Activated T-helper 17 cell treated with anti-CD3 and anti-CD28 coated beads, Interleukin-2, amount 50 U/mL, for 72 hours (primary cell): ENCODE measurements around the gene SLC35F3. TPM values are rescaled to one million over a fixed set of nuclear protein-coding genes. Genes with fewer than 3 reads are reported as not detected.
A peak's percentile ranks its signal among the peaks of the same experiment; 100 is the strongest.
"Not testable (repeated sequence)": the region's sequence is repeated elsewhere in the genome, so short reads cannot be mapped to it uniquely, and the experiment has no call there.

ENCODE experiments used
- ATAC-seq: fragments of 150-1000 bp; cut with Tn5 transposase; replicated peaks from 2 replicates; pipeline ENCODE4 v1.10.0; 2021; ENCODE audit warnings: mild to moderate bottlenecking, moderate library complexity
- H3K27ac Mint-ChIP-seq: one replicate; pipeline ENCODE4 v1.8.0; 2022; ENCODE audit warnings: mixed read lengths
- H3K27me3 Mint-ChIP-seq: one replicate; pipeline ENCODE4 v1.8.0; 2022; ENCODE audit warnings: mixed read lengths
- H3K36me3 Mint-ChIP-seq: one replicate; pipeline ENCODE4 v1.8.0; 2022; ENCODE audit warnings: low read depth, mild to moderate bottlenecking, mixed read lengths
- H3K4me1 Mint-ChIP-seq: one replicate; pipeline ENCODE4 v1.8.0; 2022; ENCODE audit warnings: mixed read lengths
- H3K4me3 Mint-ChIP-seq: one replicate; pipeline ENCODE4 v1.8.0; 2022; ENCODE audit warnings: mild to moderate bottlenecking, mixed read lengths
- H3K9me3 Mint-ChIP-seq: one replicate; pipeline ENCODE4 v1.8.0; 2022; ENCODE audit warnings: mixed read lengths
- total RNA-seq, 2 donors: library from RNA; stranded (reverse); gene quantifications; one replicate each; pipeline ENCODE4 v1.2.3, GENCODE V29; 2022

The SLC35F3 gene
- total RNA-seq, 2 donors from 2014 or later, result 0.13 to 1.5 TPM

DNA sequence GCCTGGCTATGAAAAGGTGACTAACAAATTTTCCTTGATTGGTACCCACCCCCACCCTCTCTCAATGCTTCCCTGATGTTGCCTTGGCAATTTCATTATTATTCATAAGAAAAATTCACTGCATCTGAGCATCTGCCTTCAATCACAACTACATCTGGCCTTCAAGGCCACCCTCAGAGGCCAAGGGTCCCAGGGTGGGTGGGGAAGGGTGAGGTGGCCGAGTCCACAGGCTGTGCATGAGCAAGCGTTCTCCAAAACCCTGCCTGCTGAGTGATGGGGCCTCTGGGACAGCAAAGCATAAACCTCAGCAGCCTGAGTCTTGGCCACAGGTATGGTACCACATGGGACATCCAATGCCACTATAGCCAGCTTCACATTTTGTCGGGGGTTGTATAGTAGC is 198.7 kb downstream of the SLC35F3 start:
- ATAC-seq, result no peak
- Mint-ChIP-seq H3K36me3 (no peaks in the 10 kb centered on the region), H3K27me3 (peaks cover 37% of the 10 kb centered on the region), H3K9me3 (no peaks in the 10 kb centered on the region), H3K27ac (no peak overlapping the region), H3K4me3 (no peak overlapping the region), H3K4me1 (no peaks in the 10 kb centered on the region)

DNA sequence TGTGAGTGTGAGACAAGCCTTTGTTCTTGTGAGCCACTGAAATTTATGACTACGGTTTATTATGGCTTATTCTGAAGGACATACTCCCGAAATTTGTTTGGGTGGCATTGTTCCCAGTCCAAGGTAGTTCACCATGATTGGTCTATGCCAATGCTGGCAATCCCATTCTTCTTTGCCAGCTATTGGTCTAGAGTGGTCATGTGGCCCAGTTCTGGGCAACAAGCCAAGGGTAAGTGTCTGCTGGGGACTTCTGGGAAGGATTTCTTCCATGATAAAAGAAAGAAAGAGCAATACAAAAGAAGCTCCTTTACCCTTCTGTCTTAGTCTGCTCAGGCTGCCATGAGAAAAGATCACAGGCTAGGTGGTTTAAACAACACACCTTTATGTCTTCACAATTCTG is 201.6 kb downstream of the SLC35F3 start:
- H3K9me3 Mint-ChIP-seq, result no peaks in the 10 kb centered on the region
- no peak overlapping the region for H3K4me3 Mint-ChIP-seq
- H3K27me3 Mint-ChIP-seq, result peaks cover 39% of the 10 kb centered on the region
- H3K36me3 Mint-ChIP-seq, result no peaks in the 10 kb centered on the region
- ATAC-seq, result no peak
- no peak overlapping the region for H3K27ac Mint-ChIP-seq
- H3K4me1 Mint-ChIP-seq, result no peaks in the 10 kb centered on the region

DNA sequence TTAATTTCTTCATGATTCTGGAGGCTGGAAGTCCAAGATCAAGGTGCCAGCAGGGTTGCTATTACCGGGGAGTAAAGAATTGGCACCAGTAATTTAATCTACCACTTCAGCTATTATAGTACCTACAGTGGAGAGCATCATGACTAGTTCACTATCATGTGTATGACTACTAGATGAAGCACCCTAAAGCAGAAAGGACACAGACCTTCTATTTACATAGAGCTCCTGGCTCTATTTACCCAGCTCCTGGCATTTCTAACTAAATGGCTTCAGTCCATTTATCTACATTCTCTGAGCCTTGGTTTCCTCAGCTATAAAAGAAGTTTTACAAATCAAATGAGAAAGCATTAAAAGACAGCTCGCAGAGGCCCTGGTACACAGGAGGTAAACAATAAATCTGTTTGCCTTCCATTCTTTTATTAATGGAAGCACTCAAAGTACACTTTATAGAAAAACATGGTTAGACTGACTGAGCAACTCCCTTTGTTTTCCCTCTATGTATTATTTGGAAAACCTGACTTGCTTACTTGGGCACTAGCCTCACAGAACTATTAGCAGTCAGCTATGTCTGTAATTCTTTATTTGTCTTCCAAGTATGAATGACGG is 203.0 kb downstream of the SLC35F3 start:
- peaks cover 28% of the 10 kb centered on the region for H3K27me3 Mint-ChIP-seq
- no peak overlapping the region for H3K27ac Mint-ChIP-seq
- no peaks in the 10 kb centered on the region for H3K4me1 Mint-ChIP-seq
- no peaks in the 10 kb centered on the region for H3K9me3 Mint-ChIP-seq
- no peak for ATAC-seq
- H3K4me3 Mint-ChIP-seq, result no peak overlapping the region
- H3K36me3 Mint-ChIP-seq, result no peaks in the 10 kb centered on the region

DNA sequence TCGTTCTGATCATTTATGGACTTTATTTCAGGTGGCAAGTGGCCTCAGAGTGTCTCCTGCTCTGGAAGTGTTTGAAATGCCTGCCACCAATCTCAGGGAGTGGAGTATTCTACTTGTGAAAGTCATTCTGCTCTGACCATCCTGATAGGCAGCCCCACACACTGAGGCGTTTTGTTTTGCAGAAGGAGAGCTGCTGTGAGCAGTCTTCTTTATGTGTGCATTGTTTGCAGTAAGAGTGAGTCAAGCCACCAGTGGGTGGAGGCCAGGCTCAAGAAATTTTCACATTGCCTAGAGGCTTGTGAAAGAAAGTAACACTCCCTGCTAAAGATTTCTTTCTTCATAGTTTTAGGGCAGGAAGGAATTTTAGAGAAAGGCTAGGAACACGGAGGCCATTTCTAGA is 204.4 kb downstream of the SLC35F3 start:
- Mint-ChIP-seq H3K36me3 (no peaks in the 10 kb centered on the region), H3K4me1 (no peaks in the 10 kb centered on the region), H3K4me3 (no peak overlapping the region), H3K9me3 (no peaks in the 10 kb centered on the region), H3K27ac (no peak overlapping the region), H3K27me3 (peaks cover 23% of the 10 kb centered on the region)
- ATAC-seq, result no peak

DNA sequence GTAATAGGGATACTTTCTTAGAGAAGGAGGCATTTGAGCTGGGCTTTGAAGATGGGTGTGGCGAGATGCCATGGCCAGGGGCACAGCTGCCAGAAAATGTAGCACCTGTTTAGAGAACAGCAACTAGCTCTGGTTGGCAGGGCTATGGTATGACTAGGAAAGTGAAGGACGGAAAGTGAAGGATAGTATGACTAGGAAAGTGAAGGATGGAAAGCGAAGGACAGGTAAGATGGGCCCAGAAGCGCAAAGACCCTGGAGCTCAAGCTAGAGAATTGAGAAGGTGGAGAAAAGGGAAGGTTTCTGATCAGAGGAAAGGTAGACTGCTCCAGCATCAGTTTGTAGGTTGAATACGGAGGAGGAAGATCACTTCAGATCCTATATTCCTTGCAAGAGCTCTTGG is 205.4 kb downstream of the SLC35F3 start:
- no peaks in the 10 kb centered on the region for H3K9me3 Mint-ChIP-seq
- H3K4me3 Mint-ChIP-seq, result no peak overlapping the region
- peaks cover 30% of the 10 kb centered on the region for H3K27me3 Mint-ChIP-seq
- peaks cover 3% of the 10 kb centered on the region for H3K4me1 Mint-ChIP-seq
- H3K36me3 Mint-ChIP-seq, result no peaks in the 10 kb centered on the region
- no peak overlapping the region for H3K27ac Mint-ChIP-seq
- ATAC-seq, result no peak

DNA sequence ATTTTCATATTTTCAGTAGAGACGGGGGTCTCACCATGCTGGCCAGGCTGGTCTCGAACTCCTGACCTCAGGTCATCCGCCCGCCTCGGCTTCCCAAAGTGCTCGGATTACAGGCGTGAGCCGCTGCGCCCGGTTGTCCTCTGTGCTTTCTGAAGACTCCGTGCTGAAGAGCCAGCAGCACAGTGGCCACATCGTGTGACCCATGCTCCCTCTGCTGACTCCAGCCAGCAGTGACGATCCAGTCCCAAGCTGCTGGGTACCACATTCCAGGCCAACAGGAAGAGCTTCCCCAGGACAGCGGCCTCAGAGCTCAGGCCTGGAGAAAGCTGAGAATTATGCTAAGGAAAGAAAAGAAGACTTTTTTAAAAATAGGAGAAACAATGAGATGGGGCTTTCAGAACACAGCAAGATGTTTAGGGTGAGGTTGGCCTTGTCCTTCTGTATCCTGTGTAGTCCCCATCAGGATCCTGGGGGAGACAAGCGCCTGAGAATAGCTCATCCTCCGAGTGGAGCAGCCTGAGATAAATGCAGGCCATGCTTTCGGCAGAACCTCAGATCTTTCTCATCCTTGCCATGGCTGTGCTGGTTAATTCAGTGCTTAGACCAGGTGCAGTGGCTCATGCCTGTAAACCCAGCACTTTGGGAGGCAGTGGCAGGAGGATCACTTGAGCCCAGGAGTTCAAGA is 207.1 kb downstream of the SLC35F3 start:
- Mint-ChIP-seq H3K27ac (no peak overlapping the region), H3K36me3 (no peaks in the 10 kb centered on the region)
- no peak for ATAC-seq

DNA sequence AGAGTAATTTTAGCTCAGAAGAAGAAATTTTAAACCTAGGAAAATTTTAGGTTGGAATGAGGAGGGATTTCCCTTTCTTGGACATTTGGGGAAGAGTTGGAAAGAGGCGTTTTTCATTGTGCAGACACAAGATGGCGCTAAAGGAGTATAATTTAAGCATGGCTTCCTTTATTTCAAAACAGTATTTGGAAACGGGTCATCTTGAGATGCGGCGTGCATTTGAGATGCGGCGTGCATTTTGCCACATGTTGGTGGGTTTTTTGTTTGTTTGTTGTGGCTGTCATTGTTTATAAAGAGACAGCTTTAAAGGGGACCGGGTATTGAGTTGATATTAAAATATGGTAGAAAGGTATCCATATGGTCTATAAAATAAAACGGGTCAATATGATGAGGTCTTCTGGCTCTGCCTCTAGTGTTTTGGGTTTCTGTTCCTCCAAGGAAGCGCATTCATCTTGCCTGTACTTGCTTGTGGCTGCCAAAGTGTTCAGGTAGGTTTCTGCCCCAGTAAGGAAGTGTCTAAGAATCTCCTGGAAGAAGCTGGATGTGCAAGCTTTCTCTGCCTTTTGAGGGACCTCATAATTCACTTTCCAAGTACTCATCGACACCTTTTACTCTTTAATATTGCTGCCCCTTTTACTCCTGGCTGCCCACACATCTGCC is 210.3 kb downstream of the SLC35F3 start:
- H3K27ac Mint-ChIP-seq, result no peak overlapping the region
- H3K4me1 Mint-ChIP-seq, result peaks cover 7% of the 10 kb centered on the region
- no peaks in the 10 kb centered on the region for H3K36me3 Mint-ChIP-seq
- peak overlapping the region; percentile 43 for H3K4me3 Mint-ChIP-seq
- peaks cover 29% of the 10 kb centered on the region for H3K27me3 Mint-ChIP-seq
- no peak for ATAC-seq
- no peaks in the 10 kb centered on the region for H3K9me3 Mint-ChIP-seq

More for the DNA sequence above, 207.1 kb downstream of the SLC35F3 start:
- peaks cover 7% of the 10 kb centered on the region for H3K4me1 Mint-ChIP-seq
- H3K4me3 Mint-ChIP-seq, result no peak overlapping the region
- peaks cover 39% of the 10 kb centered on the region for H3K27me3 Mint-ChIP-seq
- no peaks in the 10 kb centered on the region for H3K9me3 Mint-ChIP-seq

DNA sequence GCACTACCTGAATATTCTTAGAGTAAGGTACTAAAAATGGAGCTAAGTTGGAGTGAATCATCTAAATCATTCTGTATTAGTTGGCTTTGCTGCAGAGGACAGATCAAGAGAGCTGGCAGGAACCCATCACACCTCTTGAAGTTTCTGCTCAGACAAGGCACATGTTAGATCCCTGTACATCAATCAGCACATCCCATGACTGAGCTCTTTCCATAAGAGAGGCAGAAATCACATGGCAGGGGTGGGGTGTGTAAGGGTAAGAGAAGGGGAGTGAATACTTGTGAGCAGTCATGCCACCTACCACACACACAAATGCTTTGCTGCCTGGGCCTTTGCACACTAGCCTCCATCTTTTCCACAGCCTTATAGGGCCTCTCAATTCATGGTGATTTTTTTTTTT is 214.4 kb downstream of the SLC35F3 start:
- Mint-ChIP-seq H3K4me1 (peaks cover 7% of the 10 kb centered on the region), H3K36me3 (no peaks in the 10 kb centered on the region), H3K9me3 (no peaks in the 10 kb centered on the region), H3K4me3 (no peak overlapping the region), H3K27ac (no peak overlapping the region), H3K27me3 (peaks cover 23% of the 10 kb centered on the region)
- no peak for ATAC-seq

DNA sequence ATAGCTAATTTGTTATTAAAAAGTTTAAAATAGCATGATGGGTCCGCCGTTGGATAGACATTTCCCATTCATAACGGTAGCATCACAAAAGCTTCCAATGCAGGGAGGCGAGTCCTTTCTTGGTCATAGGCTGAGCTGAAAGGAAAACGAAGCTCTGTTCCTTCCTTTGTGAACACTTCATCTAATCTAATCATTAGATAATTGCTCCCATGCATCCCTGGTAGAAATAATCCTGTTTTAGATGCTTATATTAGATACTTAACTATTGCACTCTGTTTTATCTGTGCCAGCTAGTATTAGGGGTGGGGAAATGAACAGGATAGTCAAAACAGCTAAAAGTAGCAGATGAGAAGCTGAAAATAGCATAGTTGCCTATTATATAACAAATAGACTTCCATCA is 215.0 kb downstream of the SLC35F3 start:
- H3K27me3 Mint-ChIP-seq, result peaks cover 20% of the 10 kb centered on the region
- no peak for ATAC-seq
- H3K4me1 Mint-ChIP-seq, result peaks cover 7% of the 10 kb centered on the region
- no peak overlapping the region for H3K27ac Mint-ChIP-seq
- H3K36me3 Mint-ChIP-seq, result no peaks in the 10 kb centered on the region
- H3K4me3 Mint-ChIP-seq, result no peak overlapping the region
- no peaks in the 10 kb centered on the region for H3K9me3 Mint-ChIP-seq

DNA sequence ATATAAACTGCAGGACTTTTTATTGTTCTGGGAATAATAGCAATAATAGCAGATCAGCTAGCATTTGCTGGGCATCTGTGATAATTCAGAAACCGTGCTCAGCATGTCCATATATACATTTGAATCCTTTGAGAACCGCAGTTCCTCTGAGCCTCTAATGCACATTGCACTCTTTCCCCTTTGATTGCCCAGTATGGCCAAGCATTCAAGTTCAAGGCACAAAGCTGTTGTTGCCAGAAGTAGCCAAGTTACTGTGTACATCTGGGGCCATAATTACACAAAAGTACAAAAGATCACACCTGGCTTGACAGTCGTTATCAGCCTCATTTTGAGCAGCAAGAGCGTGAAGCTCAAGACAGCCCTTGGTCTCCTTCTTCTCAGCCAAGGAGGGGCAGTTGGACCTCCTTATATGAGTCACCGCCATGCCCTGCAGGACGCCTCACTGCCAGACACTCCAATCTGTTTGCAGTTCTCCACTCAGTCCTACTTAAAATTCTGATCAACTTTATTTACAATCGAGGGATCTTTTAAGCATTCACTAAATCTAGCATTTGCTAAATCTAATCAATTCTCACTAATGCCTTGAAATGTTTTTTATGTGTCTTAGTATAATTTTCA is 216.0 kb downstream of the SLC35F3 start:
- Mint-ChIP-seq H3K36me3 (no peaks in the 10 kb centered on the region), H3K4me3 (no peak overlapping the region), H3K27ac (no peak overlapping the region), H3K27me3 (peaks cover 16% of the 10 kb centered on the region), H3K4me1 (no peaks in the 10 kb centered on the region), H3K9me3 (no peaks in the 10 kb centered on the region)
- ATAC-seq, result no peak

DNA sequence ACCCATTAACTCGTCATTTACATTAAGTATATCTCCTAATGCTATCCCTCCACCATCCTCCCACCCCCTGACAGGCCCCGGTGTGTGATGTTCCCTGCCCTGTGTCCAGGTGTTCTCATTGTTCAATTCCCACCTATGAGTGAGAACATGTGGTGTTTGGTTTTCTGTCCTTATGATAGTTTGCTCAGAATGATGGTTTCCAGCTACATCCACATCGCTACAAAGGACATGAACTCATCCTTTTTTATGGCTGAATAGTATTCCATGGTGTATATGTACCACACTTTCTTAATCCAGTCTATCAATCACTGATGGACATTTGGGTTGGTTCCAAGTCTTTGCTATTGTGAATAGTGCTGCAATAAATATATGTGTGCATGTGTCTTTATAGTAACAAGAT is 217.2 kb downstream of the SLC35F3 start:
- H3K4me3 Mint-ChIP-seq, H3K4me1 Mint-ChIP-seq, ATAC-seq, H3K36me3 Mint-ChIP-seq, H3K27ac Mint-ChIP-seq, H3K9me3 Mint-ChIP-seq: not testable (repeated sequence)
- peaks cover 21% of the 10 kb centered on the region for H3K27me3 Mint-ChIP-seq

DNA sequence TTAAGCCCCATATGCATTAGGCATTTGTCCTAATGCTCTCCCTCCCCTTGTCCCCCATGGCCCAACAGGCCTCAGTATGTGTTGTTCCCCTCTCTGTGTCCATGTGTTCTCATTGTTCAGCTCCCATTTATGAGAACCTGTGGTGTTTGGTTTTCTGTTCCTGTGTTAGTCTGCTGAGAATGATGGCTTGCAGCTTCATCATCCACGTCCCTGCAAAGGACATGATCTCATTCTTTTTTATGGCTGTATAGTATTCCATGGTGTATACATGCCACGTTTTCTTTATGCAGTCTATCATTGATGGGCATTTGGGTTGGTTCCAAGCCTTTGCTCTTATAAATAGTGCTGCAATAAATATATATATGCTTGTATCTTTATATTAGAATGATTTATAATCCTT is 218.1 kb downstream of the SLC35F3 start:
- not testable (repeated sequence) for H3K9me3 Mint-ChIP-seq, H3K4me1 Mint-ChIP-seq, H3K27ac Mint-ChIP-seq, ATAC-seq, H3K36me3 Mint-ChIP-seq, H3K4me3 Mint-ChIP-seq
- peaks cover 22% of the 10 kb centered on the region for H3K27me3 Mint-ChIP-seq

DNA sequence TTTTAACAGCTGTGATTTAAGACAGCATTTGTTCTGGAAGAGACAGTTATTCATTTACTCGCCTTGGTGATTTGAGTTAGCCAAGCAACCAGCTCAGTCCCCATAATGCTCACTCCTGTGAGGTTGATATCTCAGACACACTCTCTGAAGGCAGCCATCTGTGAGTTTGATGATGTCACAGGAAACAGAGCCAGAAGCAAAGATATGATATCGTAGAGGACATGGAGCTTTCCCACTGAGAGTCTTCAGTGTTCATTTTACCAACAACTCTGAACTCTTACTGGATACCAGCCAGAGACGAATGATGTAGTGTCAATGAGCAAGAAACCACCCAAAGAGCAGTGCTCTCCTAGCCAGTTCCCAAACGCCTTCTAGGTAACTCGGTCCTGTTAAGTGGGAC is 219.4 kb downstream of the SLC35F3 start:
- H3K4me1 Mint-ChIP-seq, result no peaks in the 10 kb centered on the region
- H3K36me3 Mint-ChIP-seq, result no peaks in the 10 kb centered on the region

DNA sequence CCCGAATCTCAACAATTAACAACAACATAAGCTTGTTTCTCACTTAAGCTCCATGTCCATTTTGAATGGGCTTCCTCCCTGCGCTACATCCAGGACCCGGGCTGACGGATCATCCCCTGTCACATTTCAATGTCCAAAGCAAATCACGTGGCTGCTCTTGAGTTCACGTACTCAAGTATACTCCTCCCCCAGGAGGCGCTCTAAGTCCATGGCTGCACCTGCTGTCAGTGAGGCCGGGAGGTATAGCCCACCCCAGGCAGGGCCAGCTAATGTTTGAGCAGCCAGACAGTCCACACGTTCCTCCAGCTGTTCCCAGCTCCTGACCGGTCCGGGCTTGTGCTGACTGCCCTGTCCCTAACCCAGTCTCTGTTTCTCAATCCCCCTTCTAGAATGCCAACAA is 220.8 kb downstream of the SLC35F3 start:
- Mint-ChIP-seq H3K4me3 (no peak overlapping the region), H3K4me1 (no peaks in the 10 kb centered on the region), H3K27me3 (peaks cover 26% of the 10 kb centered on the region), H3K27ac (no peak overlapping the region), H3K36me3 (no peaks in the 10 kb centered on the region), H3K9me3 (no peaks in the 10 kb centered on the region)
- peak; percentile 31 for ATAC-seq

More for the DNA sequence above, 219.4 kb downstream of the SLC35F3 start:
- H3K9me3 Mint-ChIP-seq, result no peaks in the 10 kb centered on the region
- ATAC-seq, result no peak
- no peak overlapping the region for H3K27ac Mint-ChIP-seq
- peaks cover 22% of the 10 kb centered on the region for H3K27me3 Mint-ChIP-seq
- H3K4me3 Mint-ChIP-seq, result no peak overlapping the region

DNA sequence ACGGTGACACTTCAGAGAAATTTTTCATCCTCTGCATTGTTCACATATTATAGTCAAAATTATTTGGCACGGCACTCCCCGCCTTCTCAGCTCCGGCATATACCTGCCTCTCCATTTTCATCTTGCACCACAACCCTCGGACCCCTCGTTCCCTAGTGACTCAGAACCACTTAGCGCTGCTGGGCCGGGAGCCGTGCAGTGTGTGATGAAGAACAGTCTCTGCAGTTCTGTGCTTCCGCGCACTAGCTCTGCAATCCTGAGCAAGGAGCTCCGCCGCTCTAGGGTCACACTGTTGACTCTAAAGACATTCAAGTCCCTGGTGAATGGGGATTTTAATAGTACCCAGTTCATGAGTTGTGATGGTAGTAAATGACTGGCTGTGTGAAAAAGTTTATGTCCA is 221.2 kb downstream of the SLC35F3 start:
- ATAC-seq, result no peak
- H3K27me3 Mint-ChIP-seq, result peaks cover 26% of the 10 kb centered on the region
- H3K4me3 Mint-ChIP-seq, result no peak overlapping the region
- no peaks in the 10 kb centered on the region for H3K4me1 Mint-ChIP-seq
- H3K9me3 Mint-ChIP-seq, result no peaks in the 10 kb centered on the region
- no peaks in the 10 kb centered on the region for H3K36me3 Mint-ChIP-seq
- H3K27ac Mint-ChIP-seq, result no peak overlapping the region
